H1 (cell line): Measurements from ENCODE around the gene UBE3B.

Experiments
- BACH1 ChIP-seq: IDR thresholded peaks from 2 replicates; pipeline ENCODE4 v1.6.1; 2012; ENCODE audit warnings: low read length, improper control_type of control experiment
- CHD1 ChIP-seq: IDR thresholded peaks from 2 replicates; pipeline ENCODE4 v1.6.1; 2012; ENCODE audit warnings: low read depth, low read length, improper control_type of control experiment
- CREB1 ChIP-seq: IDR thresholded peaks from 2 replicates; pipeline ENCODE4 v1.6.1; 2012; ENCODE audit warnings: inconsistent platforms
- JUND ChIP-seq: IDR thresholded peaks from 2 replicates; pipeline ENCODE4 v1.6.1; 2011; ENCODE audit warnings: mild to moderate bottlenecking, improper control_type of control experiment, low read length
- MAFK ChIP-seq: IDR thresholded peaks from 2 replicates; pipeline ENCODE4 v1.6.1; 2012; ENCODE audit warnings: low read depth, mild to moderate bottlenecking, improper control_type of control experiment, low read length
- NANOG ChIP-seq: IDR thresholded peaks from 2 replicates; pipeline ENCODE4 v1.6.1; 2011; ENCODE audit warnings: low read length, low read depth, mild to moderate bottlenecking, inconsistent platforms; ENCODE audit not compliant: insufficient read depth, poor library complexity, severe bottlenecking
- SIN3A ChIP-seq, 2 experiments: IDR thresholded peaks in 1 of 2; conservative IDR thresholded peaks in 1 of 2; 2 replicates each; pipeline ENCODE4 v1.6.1; 2011 to 2012; ENCODE audit warnings: low read length in 2 of 2, improper control_type of control experiment in 1 of 2, low read depth in 1 of 2, mild to moderate bottlenecking in 1 of 2
- SRF ChIP-seq: IDR thresholded peaks from 2 replicates; pipeline ENCODE4 v1.6.1; 2011; ENCODE audit warnings: mild to moderate bottlenecking, low read depth, low read length, moderate library complexity
- TAF1 ChIP-seq: IDR thresholded peaks from 2 replicates; pipeline ENCODE4 v1.6.1; 2011; ENCODE audit warnings: mild to moderate bottlenecking, low read depth, low read length
- TEAD4 ChIP-seq: IDR thresholded peaks from 2 replicates; pipeline ENCODE4 v1.6.1; 2012; ENCODE audit warnings: low read depth, low read length, inconsistent platforms, mixed read lengths
- ZNF274 ChIP-seq: IDR thresholded peaks from 2 replicates; pipeline ENCODE4 v1.7.0; 2012; ENCODE audit warnings: low read length, borderline replicate concordance; ENCODE audit errors: extremely low read depth

DNA sequence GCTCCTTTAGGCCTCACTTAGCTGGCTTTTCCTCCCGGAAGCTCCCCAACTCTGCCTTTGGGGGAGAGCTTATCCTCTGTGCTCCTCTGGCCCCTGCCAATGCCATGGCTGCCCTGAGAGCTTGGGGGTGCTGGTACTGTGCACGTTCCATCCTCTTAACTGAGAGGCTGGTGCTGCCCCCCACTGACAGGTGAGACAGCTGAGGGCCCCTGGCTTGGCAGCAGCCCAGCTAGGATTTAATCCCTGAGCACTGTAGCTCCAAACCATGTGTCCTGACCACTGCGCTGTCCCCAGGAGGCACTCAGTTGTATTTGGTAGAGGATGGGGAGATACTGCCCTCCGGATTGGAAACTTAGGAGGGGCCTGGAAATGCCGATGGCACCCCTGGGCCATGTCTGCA, 46.1 kb downstream of the UBE3B start:
- no peak for TF ChIP-seq MAFK
- no peak for TF ChIP-seq CREB1
- no peak for TF ChIP-seq SIN3A (conservative IDR thresholded peaks at IDR 0.05 in 1 of 2, IDR thresholded peaks at IDR 0.05 in 1 of 2; ENCODE audit: low read depth in 1 of 2, low read length in 2 of 2)
- no peak for TF ChIP-seq NANOG
- no peak for TF ChIP-seq JUND
- TF ChIP-seq ZNF274, result no peak
- no peak for TF ChIP-seq TAF1
- no peak for TF ChIP-seq SRF
- no peak for TF ChIP-seq BACH1
- no peak for TF ChIP-seq CHD1
- TF ChIP-seq TEAD4, result no peak
